ENCODE measurements around the gene ADAP1. TPM values are rescaled to one million over a fixed set of nuclear protein-coding genes. Genes with fewer than 3 reads are reported as not detected.

The ADAP1 gene
- total and polyA plus RNA-seq, 2 of the 13 experiments (the other 11 are each of a cell fraction or from before 2014, with no cell fraction given): 10.5 to 24.6 TPM

- TF ChIP-seq SAP130 (CRISPR knock-in tag; IDR thresholded peaks at IDR 0.05; ENCODE audit: low read depth) (peak; percentile 12; the same call in 1 of the 2 replicates), UBTF (CRISPR knock-in tag; IDR thresholded peaks at IDR 0.05) (peak; percentile 31; the same call in 1 of the 2 replicates), SSRP1 (CRISPR knock-in tag; IDR thresholded peaks at IDR 0.05) (0 out of 2 replicates have a peak, but pooled peaks have one; percentile 53), ZNF761 (CRISPR knock-in tag; conservative IDR thresholded peaks at IDR 0.05) (0 out of 2 replicates have a peak, but pooled peaks have one; percentile 39), KDM2A (CRISPR knock-in tag; IDR thresholded peaks at IDR 0.05; ENCODE audit: borderline replicate concordance, low read depth) (peak; percentile 84), TARDBP (CRISPR knock-in tag; IDR thresholded peaks at IDR 0.05) (0 out of 2 replicates have a peak, but pooled peaks have one; percentile 44), HDAC1 (CRISPR knock-in tag; IDR thresholded peaks at IDR 0.05) (0 out of 2 replicates have a peak, but pooled peaks have one; percentile 43), ZSCAN30 (CRISPR knock-in tag; IDR thresholded peaks at IDR 0.05) (no peak), ZNF574 (CRISPR knock-in tag; IDR thresholded peaks at IDR 0.05) (peak; percentile 36; the same call in 1 of the 2 replicates), ZHX1 (CRISPR knock-in tag; IDR thresholded peaks at IDR 0.05; ENCODE audit: low read depth) (0 out of 2 replicates have a peak, but pooled peaks have one; percentile 21), IRF2 (CRISPR knock-in tag; IDR thresholded peaks at IDR 0.05) (0 out of 2 replicates have a peak, but pooled peaks have one; percentile 8), ERF (CRISPR knock-in tag; IDR thresholded peaks at IDR 0.05) (no peak), ZBTB25 (CRISPR knock-in tag; IDR thresholded peaks at IDR 0.05) (no peak), ETV5 (CRISPR knock-in tag; IDR thresholded peaks at IDR 0.05; ENCODE audit: borderline replicate concordance) (peak; percentile 19; the same call in 1 of the 2 replicates), ZNF784 (CRISPR knock-in tag; IDR thresholded peaks at IDR 0.05; ENCODE audit: borderline replicate concordance) (peak; percentile 52; the same call in 1 of the 2 replicates), ZNF18 (CRISPR knock-in tag; IDR thresholded peaks at IDR 0.05; ENCODE audit: insufficient replicate concordance) (no peak)
Observed at GRCh38 chr7:964401-965231, 10.1 kb upstream of the ADAP1 start (continued).
